Hepatocyte (in vitro differentiated cells): ENCODE data around the gene ZNF638. TPM values are rescaled to one million over a fixed set of nuclear protein-coding genes. Genes with fewer than 3 reads are reported as not detected.

Experiments used
- DNase-seq: peaks from one replicate; pipeline ENCODE4 v3.0.0-alpha.2; 2016; ENCODE audit warnings: low spot score
- H2AFZ ChIP-seq: fragments of 200-600 bp; sonication (generic); 2 replicates; pipeline ENCODE4 v1.6.0; 2016; ENCODE audit warnings: antibody characterized with exemption, mild to moderate bottlenecking
- H3K27ac ChIP-seq: fragments of 200-600 bp; sonication (generic); 2 replicates; pipeline ENCODE4 v1.5.1; 2016; ENCODE audit warnings: mild to moderate bottlenecking
- H3K27me3 ChIP-seq: fragments of 200-600 bp; sonication (generic); 2 replicates; pipeline ENCODE4 v1.6.1; 2016
- H3K36me3 ChIP-seq: fragments of 200-600 bp; sonication (generic); replicated peaks from 2 replicates; pipeline ENCODE4 v1.5.1; 2016; ENCODE audit warnings: low read depth; ENCODE audit not compliant: insufficient read depth
- H3K4me1 ChIP-seq: fragments of 200-600 bp; sonication (generic); 2 replicates; pipeline ENCODE4 v1.5.1; 2016; ENCODE audit warnings: mild to moderate bottlenecking, moderate library complexity; ENCODE audit not compliant: insufficient read depth
- H3K4me2 ChIP-seq: fragments of 200-600 bp; sonication (generic); 2 replicates; pipeline ENCODE4 v1.6.0; 2016
- H3K4me3 ChIP-seq: fragments of 200-600 bp; sonication (generic); 2 replicates; pipeline ENCODE4 v1.5.1; 2016; ENCODE audit warnings: mild to moderate bottlenecking
- H3K79me2 ChIP-seq: fragments of 200-600 bp; sonication (generic); 2 replicates; pipeline ENCODE4 v1.6.0; 2017; ENCODE audit warnings: mild to moderate bottlenecking
- H3K9me2 ChIP-seq: fragments of 200-600 bp; sonication (generic); replicated peaks from 2 replicates; pipeline ENCODE4 v1.6.0; 2017; ENCODE audit warnings: mild to moderate bottlenecking; ENCODE audit not compliant: insufficient read depth
- H3K9me3 ChIP-seq: fragments of 200-600 bp; sonication (generic); 2 replicates; pipeline ENCODE4 v1.5.1; 2016; ENCODE audit warnings: low read depth, mild to moderate bottlenecking
- H4K20me1 ChIP-seq: fragments of 200-600 bp; sonication (generic); 2 replicates; pipeline ENCODE4 v1.6.0; 2016; ENCODE audit warnings: mild to moderate bottlenecking; ENCODE audit not compliant: insufficient read depth, poor library complexity, severe bottlenecking
- EZH2 ChIP-seq: fragments of 200-600 bp; sonication (generic); IDR thresholded peaks from 2 replicates; pipeline ENCODE4 v1.6.1; 2016; ENCODE audit warnings: antibody characterized with exemption, mild to moderate bottlenecking, borderline replicate concordance
- EZH2phosphoT487 ChIP-seq: fragments of 200-600 bp; sonication (generic); IDR thresholded peaks from one replicate; pipeline ENCODE4 v1.6.1; 2018; ENCODE audit warnings: antibody characterized with exemption, mild to moderate bottlenecking, low read depth, moderate library complexity; ENCODE audit not compliant: unreplicated experiment, severe bottlenecking
- WGBS: methylation state at CpG from one replicate; pipeline ENCODE4 v1.1.6; 2016; ENCODE audit warnings: low lambda C conversion rate; ENCODE audit errors: missing lambda C conversion rate; 5-methylcytosine and 5-hydroxymethylcytosine counted together
- polyA plus RNA-seq: library from polyadenylated mRNA; unstranded; fragments of >200 nt; fragmentation: Nextera tagmentation; extraction: Ambion mirVana; gene quantifications from 2 replicates; pipeline ENCODE4 v1.2.1, GENCODE V29; 2016
- total RNA-seq: library from RNA; depleted of rRNA; stranded (reverse); fragments of >200 nt; gene quantifications from 2 replicates; pipeline ENCODE4 v1.2.3, GENCODE V29; 2014
- TF ChIP-seq, protein P1 (sequence below): fragments of 200-600 bp; sonication (generic); IDR thresholded peaks from 2 replicates; pipeline ENCODE4 v1.5.1; 2016; ENCODE audit warnings: antibody characterized with exemption, mild to moderate bottlenecking; ENCODE audit not compliant: poor library complexity

ZNF638 gene
- total and polyA plus RNA-seq, 2 experiments from 2014 or later = 41.2 to 141 TPM

DNA sequence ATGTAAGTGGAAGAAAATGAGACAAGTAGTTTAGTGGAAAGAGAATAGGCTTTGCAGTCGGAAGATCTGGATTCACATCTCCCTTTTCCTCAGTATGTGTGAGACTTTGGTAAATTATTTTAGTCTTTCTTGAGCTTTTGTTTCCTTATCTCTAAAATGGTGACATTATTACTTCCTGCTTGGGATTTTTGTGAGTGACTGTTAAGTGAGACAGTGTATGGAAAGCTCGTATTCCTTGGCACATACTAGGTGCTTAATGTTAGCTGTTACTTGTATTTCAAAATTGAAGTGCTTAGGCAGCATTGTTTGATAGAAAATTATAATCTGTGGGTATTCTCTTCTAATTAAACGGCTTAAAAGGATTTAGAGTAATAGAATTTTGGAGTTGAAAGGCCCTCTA, 2.0 kb downstream of the ZNF638 start:
- DNase-seq = no peak
- no peak overlapping the region for H2AFZ ChIP-seq
- H4K20me1 ChIP-seq = peaks cover 63% of the 10 kb centered on the region
- H3K9me3 ChIP-seq = no peaks in the 10 kb centered on the region
- H3K4me3 ChIP-seq = peak overlapping the region; percentile 85
- peak overlapping the region; percentile 84 for H3K4me2 ChIP-seq
- WGBS = 48% methylated on average over 3 of the region's 3 CpGs
- H3K36me3 ChIP-seq = no peaks in the 10 kb centered on the region
- peaks cover 72% of the 10 kb centered on the region for H3K79me2 ChIP-seq
- peaks cover 8% of the 10 kb centered on the region for H3K4me1 ChIP-seq
- no peaks in the 10 kb centered on the region for H3K9me2 ChIP-seq
- H3K27me3 ChIP-seq = no peaks in the 10 kb centered on the region
- H3K27ac ChIP-seq = no peak overlapping the region
- TF ChIP-seq, protein P1, sequence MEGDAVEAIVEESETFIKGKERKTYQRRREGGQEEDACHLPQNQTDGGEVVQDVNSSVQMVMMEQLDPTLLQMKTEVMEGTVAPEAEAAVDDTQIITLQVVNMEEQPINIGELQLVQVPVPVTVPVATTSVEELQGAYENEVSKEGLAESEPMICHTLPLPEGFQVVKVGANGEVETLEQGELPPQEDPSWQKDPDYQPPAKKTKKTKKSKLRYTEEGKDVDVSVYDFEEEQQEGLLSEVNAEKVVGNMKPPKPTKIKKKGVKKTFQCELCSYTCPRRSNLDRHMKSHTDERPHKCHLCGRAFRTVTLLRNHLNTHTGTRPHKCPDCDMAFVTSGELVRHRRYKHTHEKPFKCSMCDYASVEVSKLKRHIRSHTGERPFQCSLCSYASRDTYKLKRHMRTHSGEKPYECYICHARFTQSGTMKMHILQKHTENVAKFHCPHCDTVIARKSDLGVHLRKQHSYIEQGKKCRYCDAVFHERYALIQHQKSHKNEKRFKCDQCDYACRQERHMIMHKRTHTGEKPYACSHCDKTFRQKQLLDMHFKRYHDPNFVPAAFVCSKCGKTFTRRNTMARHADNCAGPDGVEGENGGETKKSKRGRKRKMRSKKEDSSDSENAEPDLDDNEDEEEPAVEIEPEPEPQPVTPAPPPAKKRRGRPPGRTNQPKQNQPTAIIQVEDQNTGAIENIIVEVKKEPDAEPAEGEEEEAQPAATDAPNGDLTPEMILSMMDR = no peak
- TF ChIP-seq EZH2phosphoT487 (no peak), EZH2 (no peak)

DNA sequence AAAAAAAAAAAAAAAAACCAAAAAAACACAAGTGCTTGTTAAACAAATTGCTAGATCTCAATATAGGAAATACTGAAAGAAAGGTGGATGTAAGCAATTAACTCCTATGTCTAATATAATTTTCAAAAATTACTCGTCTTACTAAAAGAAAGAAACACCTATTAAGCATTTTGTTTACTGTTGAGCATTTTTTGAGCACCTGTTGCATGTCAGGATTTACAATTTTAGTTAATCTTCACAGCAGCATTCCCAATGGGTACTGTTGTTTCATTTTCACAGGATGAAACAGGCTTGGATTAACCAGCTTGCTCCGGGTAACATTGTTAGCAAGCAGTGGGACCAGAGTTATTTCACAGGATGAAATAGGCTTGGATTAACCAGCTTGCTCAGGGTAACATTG, 4.8 kb downstream of the ZNF638 start:
- TF ChIP-seq, protein P1 = no peak
- no peak for TF ChIP-seq EZH2phosphoT487
- no peak for TF ChIP-seq EZH2
- 72% methylated on average over 2 of the region's 2 CpGs for WGBS
- Histone ChIP-seq H3K9me3 (no peaks in the 10 kb centered on the region), H3K27me3 (no peaks in the 10 kb centered on the region), H3K36me3 (no peaks in the 10 kb centered on the region), H2AFZ (no peak overlapping the region), H3K4me3 (no peak overlapping the region), H3K27ac (no peak overlapping the region), H3K79me2 (peaks cover 97% of the 10 kb centered on the region), H4K20me1 (peaks cover 90% of the 10 kb centered on the region), H3K9me2 (no peaks in the 10 kb centered on the region), H3K4me1 (peaks cover 18% of the 10 kb centered on the region), H3K4me2 (peak overlapping the region; percentile 18)
- no peak for DNase-seq

DNA sequence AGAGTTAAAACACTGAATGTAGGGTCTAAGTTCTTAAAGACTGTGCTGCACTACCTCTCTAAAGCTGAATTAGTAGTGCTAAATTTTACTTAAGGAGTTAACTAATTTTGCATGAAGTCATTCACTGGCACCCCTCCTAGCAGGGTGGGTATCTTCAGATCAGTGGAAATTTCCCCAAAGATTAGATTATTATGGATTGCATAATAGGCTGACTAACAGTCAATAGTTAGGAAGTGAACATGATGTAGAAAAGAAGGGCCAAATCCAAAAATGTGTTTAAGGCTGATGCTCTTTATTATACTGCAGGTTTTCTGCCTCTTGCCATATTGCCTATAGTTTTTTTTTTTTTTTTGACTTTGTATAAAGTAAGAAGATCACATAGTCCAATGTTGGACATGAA, 5.2 kb downstream of the ZNF638 start:
- Histone ChIP-seq H3K4me1 (peaks cover 18% of the 10 kb centered on the region), H2AFZ (no peak overlapping the region), H3K36me3 (no peaks in the 10 kb centered on the region), H3K4me3 (no peak overlapping the region), H3K9me3 (no peaks in the 10 kb centered on the region), H3K9me2 (no peaks in the 10 kb centered on the region), H3K27me3 (no peaks in the 10 kb centered on the region), H3K79me2 (peaks cover 100% of the 10 kb centered on the region), H4K20me1 (peaks cover 94% of the 10 kb centered on the region), H3K4me2 (peak overlapping the region; percentile 18), H3K27ac (no peak overlapping the region)
- TF ChIP-seq, protein P1 = no peak
- TF ChIP-seq EZH2phosphoT487 = no peak
- no peak for TF ChIP-seq EZH2
- no peak for DNase-seq

DNA sequence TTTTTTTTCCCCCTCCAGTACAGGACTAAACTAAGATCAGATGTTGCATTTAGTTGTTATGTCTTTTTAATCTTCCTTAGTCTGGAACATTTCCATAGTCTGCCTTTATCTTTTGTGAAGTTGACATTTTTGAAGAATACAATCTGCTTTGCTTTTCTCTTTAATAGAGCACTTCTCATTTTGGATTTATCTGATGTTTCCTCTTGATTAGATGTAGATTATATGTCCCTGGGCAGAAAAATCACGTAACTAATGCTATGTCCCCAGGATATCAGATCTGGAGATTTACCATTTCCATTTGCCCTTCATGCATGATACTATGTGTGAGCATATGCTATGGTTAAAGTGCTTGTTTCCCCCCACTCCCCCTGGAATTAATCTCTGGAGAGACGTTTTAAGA, 6.2 kb downstream of the ZNF638 start:
- no peaks in the 10 kb centered on the region for H3K36me3 ChIP-seq
- H3K27me3 ChIP-seq = no peaks in the 10 kb centered on the region
- peaks cover 100% of the 10 kb centered on the region for H3K79me2 ChIP-seq
- no peak overlapping the region for H3K4me2 ChIP-seq
- H3K9me2 ChIP-seq = no peaks in the 10 kb centered on the region
- H3K27ac ChIP-seq = no peak overlapping the region
- no peak overlapping the region for H3K4me3 ChIP-seq
- WGBS = 56% methylated on average over 2 of the region's 2 CpGs
- TF ChIP-seq EZH2phosphoT487 = no peak
- no peak for TF ChIP-seq EZH2
- TF ChIP-seq, protein P1 = no peak
- peaks cover 18% of the 10 kb centered on the region for H3K4me1 ChIP-seq
- H2AFZ ChIP-seq = no peak overlapping the region
- H3K9me3 ChIP-seq = no peaks in the 10 kb centered on the region
- peaks cover 100% of the 10 kb centered on the region for H4K20me1 ChIP-seq
- DNase-seq = no peak
